Suppressor macrophage treated with lipopolysaccharide for 4 hours (primary cell): Measurements from ENCODE around the gene HSPA4.
"Not testable (repeated sequence)": the region's sequence is repeated elsewhere in the genome, so short reads cannot be mapped to it uniquely, and the experiment has no call there.

Source experiments
- DNase-seq: peaks from one replicate; pipeline ENCODE4 v3.0.0-alpha.2; 2020

Gene HSPA4

GRCh38 chr5:133051542-133052316 is at the start of gene HSPA4:
Gene HSPA4, plus strand, starts transcription at chr5:133052013. Its CDS starts 238 bp downstream, at chr5:133052251.
- DNase-seq: peak; percentile 100

GRCh38 chr5:133006653-133007052 is 45.2 kb upstream of the HSPA4 start:
- DNase-seq: no peak

GRCh38 chr5:133008455-133008854 is 43.4 kb upstream of the HSPA4 start:
- DNase-seq: not testable (repeated sequence)

- DNase-seq: no peak
Observed at GRCh38 chr5:133015466-133015865, 36.3 kb upstream of the HSPA4 start.

GRCh38 chr5:133017964-133018363 is 33.8 kb upstream of the HSPA4 start:
- no peak for DNase-seq

GRCh38 chr5:133019471-133019870 is 32.3 kb upstream of the HSPA4 start:
- not testable (repeated sequence) for DNase-seq

- DNase-seq: peak; percentile 97
Observed at GRCh38 chr5:133025804-133026663, 25.8 kb upstream of the HSPA4 start, which contains the start of gene ZCCHC10. Gene ZCCHC10, minus strand, starts transcription at chr5:133026549. Its CDS starts 12 bp downstream, at chr5:133026537.

- no peak for DNase-seq
Observed at GRCh38 chr5:133026664-133027153, 25.1 kb upstream of the HSPA4 start.

- peak; percentile 59 for DNase-seq
Observed at GRCh38 chr5:133029416-133029815, 22.4 kb upstream of the HSPA4 start.

- no peak for DNase-seq
Observed at GRCh38 chr5:133030343-133031005, 21.3 kb upstream of the HSPA4 start.

- no peak for DNase-seq
Observed at GRCh38 chr5:133032852-133033742, 18.7 kb upstream of the HSPA4 start.

- no peak for DNase-seq
Observed at GRCh38 chr5:133034064-133034463, 17.7 kb upstream of the HSPA4 start.

- peak; percentile 48 for DNase-seq
Observed at GRCh38 chr5:133035224-133035623, 16.6 kb upstream of the HSPA4 start.

- DNase-seq: peak; percentile 40
Observed at GRCh38 chr5:133036677-133037076, 15.1 kb upstream of the HSPA4 start.

- no peak for DNase-seq
Observed at GRCh38 chr5:133041157-133041784, 10.5 kb upstream of the HSPA4 start.

- DNase-seq: no peak
Observed at GRCh38 chr5:133041910-133042309, 9.9 kb upstream of the HSPA4 start.

GRCh38 chr5:133046560-133046959 is 5.3 kb upstream of the HSPA4 start:
- DNase-seq: not testable (repeated sequence)

GRCh38 chr5:133047404-133047803 is 4.4 kb upstream of the HSPA4 start:
- no peak for DNase-seq

GRCh38 chr5:133048993-133049725 is 2.7 kb upstream of the HSPA4 start:
- DNase-seq: no peak

GRCh38 chr5:133049726-133050048 is 2.1 kb upstream of the HSPA4 start:
- no peak for DNase-seq

GRCh38 chr5:133050521-133050920 is 1.3 kb upstream of the HSPA4 start:
- no peak for DNase-seq
